Umbilical cord (tissue), 2 donors: ENCODE measurements around the gene DHRS7B. TPM values are rescaled to one million over a fixed set of nuclear protein-coding genes. Genes with fewer than 3 reads are reported as not detected.
A peak's percentile ranks its signal among the peaks of the same experiment; 100 is the strongest.
"Not testable (repeated sequence)": the region's sequence is repeated elsewhere in the genome, so short reads cannot be mapped to it uniquely, and the experiment has no call there.

Experiments
- DNase-seq: peaks from one replicate; pipeline ENCODE4 v3.0.0-alpha.2; 2015; ENCODE audit warnings: low spot score
- total RNA-seq: library from RNA; depleted of rRNA; stranded (reverse); fragments of >200 nt; gene quantifications from one replicate; pipeline ENCODE4 v1.2.3, GENCODE V29; 2014; ENCODE audit warnings: low replicate concordance; ENCODE audit not compliant: insufficient read depth

DHRS7B gene
- total RNA-seq, 1 donor from 2014 or later: 24.6 TPM

DNA sequence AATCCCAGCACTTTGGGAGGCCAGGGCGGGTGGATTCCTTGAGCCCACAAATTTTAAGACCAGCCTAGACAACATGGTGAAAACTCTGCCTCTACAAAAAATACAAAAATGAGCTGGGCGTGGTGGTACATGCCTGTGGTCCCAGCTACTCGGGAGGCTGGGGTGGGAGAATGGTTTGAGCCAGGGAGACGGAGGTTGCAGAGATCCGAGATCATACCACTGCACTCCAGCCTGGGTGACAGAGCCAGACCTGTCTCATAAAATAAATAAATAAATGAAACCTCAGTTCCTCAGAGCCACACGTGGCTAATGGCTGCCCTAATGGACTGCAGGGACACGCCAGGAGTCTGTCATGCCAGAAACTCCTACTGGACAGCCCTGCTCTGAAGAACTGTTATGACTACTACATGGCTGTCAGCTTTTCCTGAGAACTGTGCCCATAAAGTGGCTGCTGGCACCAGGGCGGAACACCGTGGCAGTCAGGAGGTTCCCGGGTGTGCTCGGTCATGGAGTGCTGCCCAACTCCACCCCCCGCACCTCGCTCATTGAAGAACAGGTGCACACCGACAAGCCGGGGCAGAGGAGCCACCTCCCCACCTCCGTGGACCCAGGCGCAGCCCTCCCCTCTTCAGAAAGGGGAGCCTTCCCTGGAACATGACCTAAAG lies 82.9 kb downstream of the DHRS7B start:
- no peak for DNase-seq

DNA sequence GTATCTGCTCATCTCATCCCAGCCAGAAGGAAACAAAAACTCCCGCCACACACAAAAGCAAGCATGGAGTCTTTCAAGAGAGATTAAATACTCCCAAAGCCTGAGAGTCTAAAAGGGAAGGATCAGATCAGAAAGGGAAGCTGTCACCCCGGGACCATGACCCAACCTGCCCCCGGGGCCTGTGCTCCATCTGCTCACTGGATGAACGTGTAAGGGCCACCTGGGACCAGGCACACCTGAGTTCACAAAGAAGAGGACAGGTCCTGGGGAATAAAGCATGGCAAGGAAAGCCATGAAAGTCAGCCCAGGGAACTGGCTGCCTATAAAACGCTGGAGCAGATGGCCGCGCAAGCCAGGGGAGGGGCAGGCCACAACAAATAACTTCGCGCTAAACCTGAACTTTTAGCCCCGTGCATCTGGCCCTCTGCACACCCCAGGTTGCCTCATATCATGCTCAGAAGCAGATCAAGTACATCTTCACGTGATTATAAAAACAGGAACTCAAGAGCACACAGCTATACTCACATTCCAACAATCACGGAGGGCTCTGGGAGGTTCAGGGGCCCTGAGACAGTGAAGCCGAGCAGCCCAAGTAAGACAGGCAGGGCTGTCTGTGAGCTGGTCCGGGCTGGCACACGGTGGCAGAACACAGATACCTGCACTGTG lies 83.8 kb downstream of the DHRS7B start:
- no peak for DNase-seq

- DNase-seq: no peak
Measured at GRCh38 chr17:21211825-21212479, 85.2 kb downstream of the DHRS7B start.

GRCh38 chr17:21212826-21213637 lies 86.3 kb downstream of the DHRS7B start:
- DNase-seq: peak; percentile 6

- DNase-seq: no peak
Measured at GRCh38 chr17:21213638-21214014, 86.9 kb downstream of the DHRS7B start.

GRCh38 chr17:21214015-21214776 lies 87.4 kb downstream of the DHRS7B start, which contains the start of gene TMEM11:
TMEM11 (minus strand) TSS chr17:21214161; CDS start chr17:21214152, 9 bp downstream.
- peak; percentile 98 for DNase-seq

- DNase-seq: no peak
Measured at GRCh38 chr17:21214777-21215541, 88.2 kb downstream of the DHRS7B start.

DNA sequence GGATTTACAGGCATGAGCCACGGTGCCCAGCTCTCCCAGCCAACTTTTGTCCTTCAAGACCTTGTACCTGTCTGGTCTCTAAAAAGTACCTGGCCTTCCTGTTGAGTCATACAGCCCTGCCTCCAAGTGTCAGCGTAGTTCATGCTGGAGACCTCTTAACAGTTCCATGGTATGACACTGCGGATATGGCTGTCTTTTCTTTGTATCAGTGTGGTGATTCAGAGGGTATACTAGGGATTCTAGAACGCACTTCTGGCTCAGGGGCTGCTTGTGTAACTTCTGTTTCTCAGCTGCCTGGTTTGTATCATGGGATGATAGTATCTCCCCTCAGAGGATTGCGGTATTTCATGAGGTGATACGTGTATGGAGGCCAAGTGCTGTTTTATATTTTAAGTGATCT lies 89.2 kb downstream of the DHRS7B start:
- DNase-seq: peak; percentile 37

DNA sequence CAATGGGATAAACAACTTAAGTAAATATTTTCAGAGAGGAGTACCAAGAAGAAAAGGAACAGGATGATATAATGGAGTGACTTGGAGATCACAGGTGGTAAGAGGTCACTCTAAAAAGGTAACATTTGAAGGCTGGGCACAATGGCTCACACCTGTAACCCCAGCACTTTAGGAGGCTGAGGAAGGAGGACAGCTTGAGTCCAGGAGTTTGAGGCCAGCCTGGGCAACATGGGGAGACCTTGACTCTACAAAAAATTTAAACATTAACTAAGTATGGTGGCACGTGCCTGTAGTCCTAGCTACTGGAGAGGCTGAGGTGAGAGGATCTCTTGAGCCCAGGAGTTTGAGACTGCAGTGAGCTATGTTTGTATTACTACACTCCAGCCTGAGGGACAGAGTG lies 90.6 kb downstream of the DHRS7B start:
- no peak for DNase-seq

DNA sequence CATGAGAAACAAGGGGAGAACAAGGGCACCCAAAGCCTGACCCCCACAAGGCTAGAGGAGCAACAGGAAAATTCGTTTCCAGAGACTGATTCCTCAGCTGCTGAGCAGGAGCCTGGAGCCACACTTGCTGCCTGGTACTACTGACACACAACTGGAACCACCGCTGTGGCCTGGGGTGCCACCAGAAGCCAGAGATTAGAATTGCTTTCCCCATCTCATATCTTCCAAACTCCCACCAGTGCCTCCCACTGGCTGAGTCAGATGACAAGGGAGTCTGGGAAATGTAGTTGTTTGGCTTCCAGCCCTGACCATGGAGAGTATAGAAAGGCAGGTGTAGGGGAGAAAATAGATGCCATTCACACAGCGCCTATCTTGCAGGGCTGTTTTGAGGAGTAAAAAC lies 91.3 kb downstream of the DHRS7B start:
- DNase-seq: no peak

DNA sequence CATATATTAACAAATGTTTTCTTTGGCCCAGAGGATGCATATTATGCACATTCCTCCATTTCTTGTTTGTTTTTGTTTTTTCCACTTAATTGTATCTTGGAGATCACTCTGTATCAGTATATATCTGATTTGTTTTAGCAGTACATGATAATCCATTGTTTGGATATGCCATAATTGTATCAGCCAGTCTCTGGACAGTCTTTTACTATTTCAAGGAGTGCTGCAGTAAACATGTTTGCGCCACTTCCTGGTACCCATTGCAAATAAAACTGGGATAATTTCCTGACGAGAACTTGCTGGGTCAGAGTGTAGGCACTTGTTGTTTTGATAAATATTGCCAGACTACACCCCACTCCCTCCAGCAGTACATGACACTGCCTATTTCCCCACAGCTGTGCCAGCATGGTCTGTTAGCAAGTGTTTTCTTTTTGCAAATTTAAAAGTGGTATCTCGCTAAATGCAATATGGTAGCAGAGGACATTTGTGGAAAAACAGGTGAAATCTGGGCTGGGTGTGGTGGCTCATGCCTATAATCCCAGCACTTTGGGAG lies 92.1 kb downstream of the DHRS7B start:
- DNase-seq: no peak

GRCh38 chr17:21223086-21223485 lies 96.3 kb downstream of the DHRS7B start:
- DNase-seq: no peak

DNA sequence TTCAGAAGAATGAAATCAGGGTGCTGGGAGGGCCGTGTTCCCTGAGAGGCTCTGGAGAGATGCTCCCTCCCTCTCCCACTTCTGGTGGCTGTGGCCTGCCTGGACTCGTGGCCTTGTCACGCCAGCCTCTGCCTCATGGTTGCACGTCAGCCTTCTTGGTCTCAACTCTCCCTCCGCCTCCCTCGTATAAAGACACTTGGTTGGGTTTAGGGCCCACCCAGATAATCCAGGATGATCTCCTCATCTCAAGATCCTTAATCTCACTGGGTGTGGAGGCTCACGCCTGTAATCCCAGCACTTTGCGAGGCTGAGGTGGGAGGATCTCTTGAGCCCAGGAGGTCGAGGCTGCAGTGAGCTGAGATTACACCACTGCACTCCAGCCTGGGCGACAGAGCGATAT lies 100.5 kb downstream of the DHRS7B start:
- DNase-seq: not testable (repeated sequence)

GRCh38 chr17:21228111-21228510 lies 101.3 kb downstream of the DHRS7B start:
- DNase-seq: no peak

- DNase-seq: no peak
Measured at GRCh38 chr17:21228845-21229244, 102.1 kb downstream of the DHRS7B start.

DNA sequence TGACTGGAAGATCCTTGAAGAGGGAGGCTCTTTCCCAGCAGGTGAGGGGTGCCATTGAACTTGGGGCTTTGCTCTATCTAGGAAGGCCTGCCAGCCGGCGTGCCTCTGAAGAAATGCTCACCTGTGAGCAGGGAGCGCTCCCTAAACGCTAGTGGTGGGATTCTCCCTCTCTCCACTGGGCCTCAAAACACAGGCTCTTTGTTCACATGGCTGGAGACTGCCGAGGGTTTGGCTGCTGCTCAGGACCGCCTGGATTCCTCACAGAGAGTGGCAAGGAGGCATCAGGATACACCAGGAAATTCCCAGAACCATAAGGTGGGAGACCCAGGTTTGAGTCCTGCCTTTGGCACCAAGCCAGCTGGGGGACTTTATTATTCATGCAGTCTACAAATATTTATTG lies 104.8 kb downstream of the DHRS7B start:
- DNase-seq: no peak

GRCh38 chr17:21232033-21232749 lies 105.4 kb downstream of the DHRS7B start:
- DNase-seq: no peak

DNA sequence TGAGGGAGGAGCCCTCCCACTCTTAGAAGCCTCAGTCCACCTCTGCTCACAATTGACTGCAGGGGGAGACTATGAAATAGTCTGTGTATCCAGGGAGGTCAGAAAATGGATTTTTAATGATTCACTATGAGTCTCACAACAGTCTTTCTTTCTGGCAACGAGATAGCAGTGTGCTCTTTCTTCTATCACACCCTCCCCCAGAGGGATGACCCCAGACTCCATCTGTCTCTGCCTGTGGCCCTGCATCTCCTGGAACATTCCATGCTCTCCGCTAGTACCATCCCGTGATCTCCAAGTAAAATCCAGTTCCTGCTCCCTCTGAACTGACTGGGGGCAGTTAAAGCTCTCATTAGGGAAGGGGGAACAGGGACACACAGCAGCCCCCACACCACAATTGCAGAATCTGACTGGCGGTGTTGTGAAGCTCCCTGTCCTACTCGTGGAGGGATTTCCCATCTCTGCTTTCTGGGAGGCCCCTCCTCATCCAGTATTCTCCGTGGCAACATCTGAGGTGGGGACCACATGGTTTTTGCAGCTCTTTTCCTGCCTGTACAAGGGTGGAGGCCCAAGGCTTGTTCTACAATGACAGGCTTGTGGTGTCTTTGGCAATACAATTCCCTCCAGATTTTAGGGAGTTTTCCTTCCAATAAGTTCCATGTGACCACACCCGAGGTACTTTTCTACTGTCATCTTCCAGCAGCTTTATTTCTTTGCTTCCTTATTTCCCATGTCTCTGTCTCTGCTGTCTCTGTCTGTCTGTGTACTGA lies 107.0 kb downstream of the DHRS7B start:
- no peak for DNase-seq

DNA sequence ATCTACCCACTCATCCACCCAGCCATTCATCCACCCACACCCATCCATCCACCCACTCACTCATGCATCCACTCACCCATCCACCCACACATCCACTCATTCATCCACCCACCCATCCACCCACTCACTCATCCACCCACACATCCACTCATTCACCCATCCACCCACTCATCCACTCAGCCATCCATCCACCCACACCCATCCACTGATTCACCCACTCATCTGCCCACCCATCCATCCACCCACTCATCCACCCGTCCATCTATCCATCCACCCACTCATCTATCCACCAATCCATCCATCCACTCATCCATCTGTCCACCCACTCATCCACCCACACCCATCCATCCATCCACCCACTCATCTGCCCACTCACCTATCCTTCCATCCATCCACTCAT lies 109.2 kb downstream of the DHRS7B start:
- no peak for DNase-seq
